ENCODE measurements around the gene CNMD.
"Not testable (repeated sequence)": the region's sequence is repeated elsewhere in the genome, so short reads cannot be mapped to it uniquely, and the experiment has no call there.

CNMD gene

DNA sequence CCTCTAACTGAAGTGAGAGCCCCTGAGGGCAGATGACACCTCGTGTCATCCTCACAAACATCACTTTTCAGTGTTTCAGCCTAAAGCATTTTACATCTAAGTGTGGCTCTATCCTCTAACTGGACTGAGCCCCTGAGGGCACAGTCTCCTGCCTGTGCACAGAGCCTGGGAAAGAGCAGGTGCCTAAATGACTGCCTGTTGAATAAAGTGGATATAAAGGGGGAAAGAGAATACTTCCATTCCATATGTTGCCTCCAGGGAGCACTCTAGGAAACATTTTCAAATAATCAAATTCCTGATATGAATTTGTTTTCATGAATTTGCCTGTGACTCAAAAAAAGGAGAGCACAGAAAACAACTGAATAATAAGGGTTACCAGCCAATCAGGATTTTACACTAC, 32.2 kb downstream of the CNMD start:
- TF ChIP-seq ZFX (IDR thresholded peaks at IDR 0.05; ENCODE audit: borderline replicate concordance) (no peak), CTCF (IDR thresholded peaks at IDR 0.05) (no peak; the same call in 1 of the 2 replicates)
- H3K27ac ChIP-seq, result no peak overlapping the region

- TF ChIP-seq ZFX (IDR thresholded peaks at IDR 0.05; ENCODE audit: borderline replicate concordance), result no peak
- TF ChIP-seq CTCF (IDR thresholded peaks at IDR 0.05), result no peak
- no peak overlapping the region for H3K27ac ChIP-seq
Observed at GRCh38 chr13:52706081-52706480, 33.5 kb downstream of the CNMD start.

- H3K27ac ChIP-seq, result no peak overlapping the region
- TF ChIP-seq ZFX (IDR thresholded peaks at IDR 0.05; ENCODE audit: borderline replicate concordance), result no peak
- TF ChIP-seq CTCF (IDR thresholded peaks at IDR 0.05), result no peak
Observed at GRCh38 chr13:52703482-52703881, 36.1 kb downstream of the CNMD start.

- no peak for TF ChIP-seq ZFX (IDR thresholded peaks at IDR 0.05; ENCODE audit: borderline replicate concordance)
- TF ChIP-seq CTCF (IDR thresholded peaks at IDR 0.05), result no peak
- no peak overlapping the region for H3K27ac ChIP-seq
Observed at GRCh38 chr13:52701728-52702465, 37.7 kb downstream of the CNMD start.

DNA sequence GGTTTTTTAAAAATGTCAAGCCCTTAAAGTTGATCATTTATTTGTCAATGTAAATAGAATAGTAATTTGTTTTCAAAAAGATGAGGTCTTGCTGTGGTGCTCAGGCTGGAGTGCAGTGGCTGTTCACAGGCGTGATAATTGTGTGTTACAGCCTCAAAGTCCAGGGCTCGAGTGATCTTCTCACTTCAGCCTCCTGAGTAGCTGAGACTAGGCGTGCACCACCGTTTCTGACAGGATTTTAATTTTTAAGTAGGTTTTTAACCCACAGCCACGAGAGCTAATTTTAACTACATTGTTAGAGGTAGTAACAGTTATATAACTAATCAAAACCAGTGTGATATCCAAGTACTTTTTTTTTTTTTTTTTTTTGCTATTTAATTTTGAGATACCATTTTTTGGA, 43.1 kb downstream of the CNMD start:
- no peak overlapping the region for H3K27ac ChIP-seq
- TF ChIP-seq ZFX (IDR thresholded peaks at IDR 0.05; ENCODE audit: borderline replicate concordance), result no peak
- TF ChIP-seq CTCF (IDR thresholded peaks at IDR 0.05), result no peak

DNA sequence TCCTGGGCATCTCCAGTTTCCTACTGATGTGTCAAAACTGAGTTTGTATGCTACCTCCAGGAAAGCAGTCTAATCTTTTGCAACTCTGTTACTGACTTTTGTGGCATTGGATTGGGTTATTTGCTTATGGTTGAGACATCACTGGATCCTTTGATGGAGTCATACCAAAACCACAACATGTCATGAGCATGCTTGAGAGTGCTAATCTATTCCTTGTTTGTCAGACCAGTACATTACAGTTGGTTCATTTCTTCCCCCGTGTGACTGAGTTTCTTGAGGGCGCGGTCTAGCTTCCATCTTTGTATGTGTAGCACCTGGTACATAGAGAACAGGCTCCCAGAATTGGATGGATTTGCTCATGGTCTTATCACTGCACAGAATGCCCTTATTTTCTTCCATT, 43.8 kb downstream of the CNMD start:
- no peak for TF ChIP-seq ZFX (IDR thresholded peaks at IDR 0.05; ENCODE audit: borderline replicate concordance)
- TF ChIP-seq CTCF (IDR thresholded peaks at IDR 0.05), result no peak
- no peak overlapping the region for H3K27ac ChIP-seq

- no peak overlapping the region for H3K27ac ChIP-seq
- no peak for TF ChIP-seq CTCF (IDR thresholded peaks at IDR 0.05)
- no peak for TF ChIP-seq ZFX (IDR thresholded peaks at IDR 0.05; ENCODE audit: borderline replicate concordance)
Observed at GRCh38 chr13:52686376-52686775, 53.2 kb downstream of the CNMD start.

DNA sequence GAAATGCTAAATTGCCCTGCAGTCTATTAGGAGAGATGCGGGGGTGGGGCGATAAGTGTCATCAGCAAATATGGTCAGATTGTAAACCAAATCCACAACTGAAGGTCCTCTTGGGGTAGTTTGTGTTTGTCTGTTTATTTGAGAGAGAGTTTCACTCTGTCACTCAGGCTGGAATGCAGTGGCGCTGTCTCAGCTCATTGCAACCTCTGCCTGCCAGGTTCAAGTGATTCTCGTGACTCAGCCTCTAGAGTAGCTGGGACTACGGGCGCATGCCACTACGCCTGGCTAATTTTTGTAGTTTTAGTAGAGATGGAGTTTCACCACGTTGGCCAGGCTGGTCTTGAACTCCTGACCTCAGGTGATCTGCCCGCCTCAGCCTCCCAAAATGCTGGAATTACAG, 53.8 kb downstream of the CNMD start:
- not testable (repeated sequence) for H3K27ac ChIP-seq

All from 22Rv1 (cell line).